HG03342 (cell line): Measurements from ENCODE around the gene UBTD1.
A peak's percentile ranks its signal among the peaks of the same experiment; 100 is the strongest.
"Not testable (repeated sequence)": the region's sequence is repeated elsewhere in the genome, so short reads cannot be mapped to it uniquely, and the experiment has no call there.

Source experiments
- ATAC-seq: cut with Tn5 transposase; IDR thresholded peaks from one replicate; pipeline ENCODE4 v1.9.1; 2021; ENCODE audit warnings: mild to moderate bottlenecking, moderate library complexity; ENCODE audit not compliant: unreplicated experiment

Gene UBTD1

DNA sequence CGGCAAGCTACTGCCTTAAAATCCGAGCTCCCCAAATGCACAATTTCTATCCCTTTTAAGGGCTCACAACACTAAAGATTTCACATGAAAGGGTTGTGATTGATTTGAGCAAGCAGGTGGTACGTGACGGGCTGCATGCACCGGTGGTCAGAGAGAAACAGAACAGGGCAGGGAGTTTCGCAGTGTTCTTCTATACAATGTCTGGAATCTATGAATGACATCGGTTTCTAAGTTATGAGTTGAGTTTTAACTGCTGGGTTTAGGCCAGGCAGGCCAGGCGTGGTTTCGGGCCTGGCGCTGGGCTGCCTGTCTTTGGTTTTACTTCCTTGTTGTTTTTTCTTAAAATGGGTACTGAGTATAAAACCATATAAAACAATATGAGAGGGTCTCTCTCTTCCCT lies 56.8 kb downstream of the UBTD1 start:
- ATAC-seq, result not testable (repeated sequence)

DNA sequence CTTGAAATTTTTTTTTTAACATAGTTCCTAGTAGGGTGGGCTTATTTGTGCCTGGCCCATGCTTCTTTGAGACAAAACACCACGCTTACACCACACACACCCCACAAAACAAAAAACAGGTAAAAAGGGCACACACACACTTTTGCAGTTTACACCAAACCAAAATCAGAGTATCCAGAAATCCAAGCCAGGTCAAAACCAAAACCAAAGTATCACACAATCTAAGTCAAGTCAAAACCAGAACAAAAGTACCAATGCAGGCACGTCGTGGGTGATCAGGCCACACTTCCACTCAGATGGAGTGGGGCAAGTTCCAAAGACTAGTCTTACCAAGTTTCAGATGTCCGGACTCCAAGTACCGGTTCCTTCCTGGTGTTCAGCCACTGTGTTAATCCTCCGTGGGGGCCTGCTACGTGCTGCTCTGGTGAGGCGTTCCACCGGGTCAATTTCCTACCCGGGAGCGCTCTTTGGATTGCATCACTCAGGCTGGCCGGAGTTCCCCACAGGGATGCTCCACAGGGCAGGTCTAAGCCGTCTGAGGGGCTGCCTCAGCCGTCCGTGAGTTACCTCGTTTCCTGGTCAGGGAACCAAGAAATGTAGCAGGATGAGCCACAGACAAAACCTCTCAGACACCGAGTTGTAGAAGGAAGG lies 62.1 kb downstream of the UBTD1 start:
- ATAC-seq, result not testable (repeated sequence)

DNA sequence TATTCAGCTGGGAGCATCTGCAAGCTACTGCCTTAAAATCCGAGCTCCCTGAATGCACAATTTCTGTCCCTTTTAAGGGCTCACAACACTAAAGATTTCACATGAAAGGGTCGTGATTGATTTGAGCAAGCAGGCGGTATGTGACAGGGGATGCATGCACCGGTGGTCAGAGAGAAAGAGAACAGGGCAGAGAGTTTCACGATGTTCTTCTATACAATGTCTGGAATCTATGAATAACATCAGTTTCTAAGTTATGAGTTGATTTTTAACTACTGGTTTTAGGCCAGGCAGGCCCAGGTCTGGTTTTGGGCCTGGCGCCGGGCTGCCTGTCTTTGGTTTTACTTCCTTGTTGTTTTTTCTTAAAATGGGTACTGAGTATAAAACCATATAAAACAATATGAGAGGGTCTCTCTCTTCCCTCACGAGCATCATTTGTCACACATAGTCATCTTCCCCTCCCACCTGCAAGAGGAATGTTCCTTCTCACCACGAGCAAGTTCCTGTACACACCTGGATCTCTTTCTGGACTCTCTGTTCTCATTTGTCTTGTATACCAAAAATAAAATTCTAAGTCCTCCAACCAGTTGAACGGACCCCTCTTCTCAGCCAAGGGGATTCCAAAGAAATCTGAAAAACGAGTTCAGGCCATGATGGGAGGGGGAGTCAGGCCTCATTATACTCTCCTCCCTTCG lies 62.8 kb downstream of the UBTD1 start:
- ATAC-seq, result not testable (repeated sequence)

- not testable (repeated sequence) for ATAC-seq
Observed at GRCh38 chr10:97562329-97562728, 63.6 kb downstream of the UBTD1 start.

DNA sequence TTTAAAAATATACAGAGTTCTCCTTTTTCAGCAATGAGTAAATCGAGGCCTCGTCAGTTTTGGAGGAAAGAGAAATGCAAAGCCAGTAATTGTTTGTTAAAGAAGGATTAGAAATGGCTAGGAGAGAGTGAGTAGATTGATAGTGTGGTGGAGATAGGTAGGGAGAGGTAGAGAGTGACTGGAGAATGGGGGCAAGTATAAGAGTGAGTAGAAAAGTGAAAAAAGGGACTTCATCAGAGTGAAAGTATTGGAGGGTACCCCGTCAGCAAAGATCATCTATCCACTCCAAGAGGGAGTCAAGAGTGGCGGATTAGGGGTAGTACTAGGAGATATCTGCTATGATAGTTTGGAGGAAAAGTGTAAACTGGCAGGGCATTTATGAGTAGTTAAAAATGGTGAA lies 64.6 kb downstream of the UBTD1 start:
- no peak for ATAC-seq

DNA sequence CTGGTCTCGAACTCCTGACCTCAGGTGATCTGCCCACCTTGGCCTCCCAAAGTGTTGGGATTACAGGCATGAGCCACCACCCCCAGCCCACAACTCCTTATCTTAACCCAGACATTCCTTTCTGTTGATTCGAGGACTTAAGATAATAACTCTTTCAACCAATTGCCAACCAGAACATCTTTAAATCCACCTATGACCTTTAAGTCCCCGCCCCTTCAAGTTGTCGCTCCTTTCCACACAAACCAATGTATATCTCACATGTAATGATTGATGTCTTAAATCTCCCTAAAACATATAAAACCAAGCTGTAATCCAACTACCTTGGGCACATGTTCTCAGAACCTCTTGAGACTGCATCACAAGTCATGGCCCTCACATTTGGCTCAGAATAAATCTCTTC lies 66.1 kb downstream of the UBTD1 start:
- ATAC-seq, result no peak

GRCh38 chr10:97566336-97566996 lies 67.7 kb downstream of the UBTD1 start:
- no peak for ATAC-seq

DNA sequence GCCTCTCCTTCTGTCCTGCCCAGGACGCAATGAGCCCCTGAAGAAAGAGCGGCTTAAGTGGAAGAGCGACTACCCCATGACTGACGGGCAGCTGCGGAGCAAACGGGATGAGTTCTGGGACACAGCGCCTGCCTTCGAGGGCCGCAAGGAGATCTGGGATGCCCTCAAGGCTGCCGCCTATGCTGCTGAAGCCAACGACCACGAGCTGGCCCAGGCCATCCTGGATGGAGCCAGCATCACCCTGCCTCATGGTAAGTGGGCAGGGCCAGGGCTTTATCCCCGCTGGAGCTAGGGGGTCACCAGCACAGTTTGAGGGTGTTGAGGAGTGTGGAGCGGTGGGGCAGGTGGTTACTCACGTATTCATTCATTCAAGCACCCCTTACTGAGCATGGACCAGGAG lies 69.2 kb downstream of the UBTD1 start:
- ATAC-seq, result no peak

- ATAC-seq, result no peak
Observed at GRCh38 chr10:97570146-97570788, 71.5 kb downstream of the UBTD1 start.

DNA sequence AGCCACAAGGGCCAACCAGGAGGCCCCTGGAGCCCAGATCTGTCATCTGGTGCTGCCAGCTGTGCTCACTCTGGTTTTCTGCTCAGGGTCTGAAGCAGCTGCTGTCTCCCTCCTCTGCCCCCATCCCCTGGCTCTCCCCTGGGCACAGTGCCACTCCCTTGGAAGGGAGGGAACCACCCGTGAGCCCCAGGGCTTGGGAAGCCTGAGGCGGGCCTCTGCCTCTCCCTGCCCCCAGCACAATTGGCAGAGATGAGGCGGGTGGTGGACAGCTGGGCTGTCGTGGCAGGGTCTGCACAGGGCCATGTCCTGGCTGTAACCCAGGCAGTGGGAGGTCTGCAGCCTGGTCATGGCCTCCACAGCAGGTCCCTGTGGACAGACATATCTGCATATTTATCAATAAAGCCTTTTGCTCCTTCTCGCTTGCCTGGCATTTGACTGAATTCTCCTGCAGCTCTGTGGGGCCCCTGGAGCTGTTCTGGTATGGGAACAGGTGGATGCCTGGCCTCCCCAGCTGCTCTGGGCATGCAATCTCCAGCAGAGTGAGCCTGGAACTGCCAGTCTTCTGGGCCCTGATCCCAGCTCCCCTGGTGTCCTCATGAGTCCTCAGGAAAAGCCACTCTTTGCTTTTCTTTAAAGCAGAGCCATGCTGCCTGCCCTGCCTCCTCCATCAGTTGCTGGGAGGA lies 72.2 kb downstream of the UBTD1 start:
- no peak for ATAC-seq

- ATAC-seq, result no peak
Observed at GRCh38 chr10:97571622-97572021, 72.9 kb downstream of the UBTD1 start.

GRCh38 chr10:97572214-97572989 lies 73.7 kb downstream of the UBTD1 start, which contains the start of gene ANKRD2:
TSS of gene ANKRD2 (plus strand) at chr10:97572779. CDS start at chr10:97572789, 10 bp downstream.
- ATAC-seq, result peak; percentile 71

DNA sequence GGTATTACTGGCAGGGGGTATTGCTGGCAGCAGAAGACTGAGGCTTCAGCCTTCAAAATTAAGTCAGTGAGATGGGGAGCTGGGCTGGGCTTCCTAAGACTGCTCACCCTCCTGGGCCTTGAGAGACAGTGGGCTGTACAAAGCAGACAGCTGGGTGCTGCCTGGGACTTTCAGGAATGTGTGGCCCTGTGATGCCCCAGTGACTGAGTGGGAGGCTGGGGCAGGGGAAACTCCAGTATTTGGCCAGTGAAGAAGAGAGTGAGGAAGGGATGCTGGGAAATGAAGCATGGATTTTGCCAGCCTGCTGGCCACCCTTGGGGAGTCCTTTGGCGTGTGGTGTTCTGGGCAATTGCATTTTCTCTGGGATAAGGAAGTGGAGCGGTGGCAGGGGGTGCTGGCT lies 74.3 kb downstream of the UBTD1 start:
- no peak for ATAC-seq

DNA sequence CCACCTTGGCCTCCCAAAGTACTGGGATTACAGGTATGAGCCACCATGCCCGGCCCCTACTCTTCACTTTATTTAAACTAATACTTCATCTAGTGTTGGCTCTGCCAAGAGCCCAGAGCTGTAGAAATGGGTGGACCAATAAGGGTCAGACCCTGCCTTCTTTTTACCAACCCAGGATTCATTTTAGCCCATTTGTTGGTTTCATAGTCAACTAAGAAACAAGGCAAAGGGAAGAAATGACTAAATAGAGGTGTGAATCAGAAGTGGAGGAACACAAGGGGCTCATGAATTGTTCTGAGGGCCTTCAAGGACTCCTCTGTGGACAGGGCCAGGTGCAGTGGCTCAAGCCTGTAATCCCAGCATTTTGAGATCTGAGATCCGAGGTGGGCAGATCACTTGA lies 74.9 kb downstream of the UBTD1 start:
- ATAC-seq, result no peak

DNA sequence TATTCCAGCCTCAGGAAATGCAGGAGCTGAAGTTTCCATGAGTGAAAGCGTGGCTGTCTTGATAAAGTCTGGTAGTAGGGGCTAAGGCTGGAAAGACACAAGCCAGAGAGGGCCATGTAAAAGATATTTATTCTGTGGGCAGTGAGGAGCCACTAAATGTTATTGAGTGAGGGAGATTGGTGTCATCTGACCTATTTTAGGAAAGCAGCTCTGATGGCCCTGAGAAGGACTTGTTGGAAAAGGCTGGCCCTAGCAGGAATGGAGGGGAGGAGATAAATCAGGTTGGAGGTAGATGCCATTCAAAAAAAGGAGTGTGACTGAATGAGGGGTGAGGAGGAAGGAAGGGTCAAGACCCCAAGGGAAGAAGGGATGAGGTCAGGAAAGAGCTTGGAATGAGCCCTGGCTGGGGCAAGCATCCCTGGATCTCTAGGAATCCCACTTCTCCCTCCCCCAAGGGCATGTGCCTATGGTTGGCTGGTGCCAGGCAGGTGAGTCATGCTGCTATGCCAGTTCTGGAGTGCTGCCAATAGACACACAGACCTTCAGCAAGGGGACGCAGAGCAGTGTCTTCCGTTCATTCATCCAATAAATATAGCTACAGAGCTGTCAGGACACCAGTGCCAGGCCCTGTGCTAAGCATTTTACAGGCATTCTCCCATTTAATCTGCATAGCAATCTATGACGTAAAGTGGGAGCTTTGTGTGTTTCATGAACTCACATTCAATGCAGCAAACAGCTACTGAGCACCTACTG lies 75.8 kb downstream of the UBTD1 start:
- no peak for ATAC-seq

- ATAC-seq, result no peak
Observed at GRCh38 chr10:97575127-97575668, 76.5 kb downstream of the UBTD1 start.

- not testable (repeated sequence) for ATAC-seq
Observed at GRCh38 chr10:97576487-97576886, 77.8 kb downstream of the UBTD1 start.

GRCh38 chr10:97577701-97578100 lies 79.0 kb downstream of the UBTD1 start:
- no peak for ATAC-seq

- no peak for ATAC-seq
Observed at GRCh38 chr10:97578171-97578844, 79.6 kb downstream of the UBTD1 start.
